ENCODE measurements around the gene MAFB.

DNA sequence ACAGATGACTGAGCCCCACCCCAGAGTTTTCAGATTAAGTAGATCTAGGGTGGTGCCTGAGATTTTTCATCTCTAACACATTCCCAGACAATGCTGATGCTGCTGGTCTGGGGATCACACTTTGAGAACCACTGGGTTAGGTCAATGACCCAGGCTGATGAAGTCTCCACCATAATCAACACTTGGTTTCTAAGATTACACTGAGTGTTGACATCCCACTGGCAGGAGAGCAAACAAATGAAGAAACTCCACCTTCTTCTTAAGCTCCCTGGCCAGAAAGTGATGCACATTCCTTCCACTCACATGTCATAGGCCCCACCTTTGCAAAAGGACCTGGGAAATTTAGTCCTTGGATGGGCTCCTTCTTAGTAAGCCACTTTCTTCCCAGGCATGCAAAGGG is 53.1 kb downstream of the MAFB start:
- TF ChIP-seq ZNF274 (IDR thresholded peaks at IDR 0.05; ENCODE audit: low read depth, low read length) (no peak), YY1 (IDR thresholded peaks at IDR 0.05; ENCODE audit: insufficient read depth, insufficient read length) (no peak), SUZ12 (IDR thresholded peaks at IDR 0.05; ENCODE audit: extremely low read depth, insufficient read depth, insufficient read length) (no peak)

Measured in NT2/D1 (cell line).